Colonic mucosa (tissue), 4 donors: ENCODE data around the gene TMPRSS15. TPM values are rescaled to one million over a fixed set of nuclear protein-coding genes. Genes with fewer than 3 reads are reported as not detected.

Experiments
- DNase-seq: peaks from one replicate; pipeline ENCODE4 v3.0.0-alpha.2; 2020
- H3K27ac ChIP-seq: fragments of 200-600 bp; one replicate; pipeline ENCODE4 v1.8.0; 2021
- H3K27me3 ChIP-seq: fragments of 200-600 bp; one replicate; pipeline ENCODE4 v1.8.0; 2021
- H3K36me3 ChIP-seq: fragments of 200-600 bp; one replicate; pipeline ENCODE4 v1.8.0; 2021
- H3K4me1 ChIP-seq: fragments of 200-600 bp; one replicate; pipeline ENCODE4 v1.8.0; 2021; ENCODE audit warnings: mild to moderate bottlenecking
- H3K4me3 ChIP-seq: fragments of 200-600 bp; one replicate; pipeline ENCODE4 v1.8.0; 2021
- H3K9ac ChIP-seq, 2 donors: one replicate each; pipeline ENCODE4 v1.7.0; 2013; ENCODE audit warnings: control low read depth in 2 of 2, low read depth in 2 of 2, low read length in 2 of 2
- H3K9me3 ChIP-seq: fragments of 200-600 bp; one replicate; pipeline ENCODE4 v1.8.0; 2021
- CTCF ChIP-seq: fragments of 200-600 bp; IDR thresholded peaks from one replicate; pipeline ENCODE4 v1.8.0; 2022; ENCODE audit warnings: antibody characterized with exemption, mild to moderate bottlenecking
- intact Hi-C: fragments of 100-400 bp; cut with DNase I; formaldehyde crosslinking; loops from one replicate; pipeline ENCODE4 v1.14.1; 2022
- total RNA-seq, 2 donors: library from RNA; stranded (reverse); fragmentation: NEBNext Ultra II Directional in 1 of 2; extraction: Animal tissue kit (Norgen Biotek cat#: 25700) in 1 of 2; gene quantifications; one replicate each; pipeline ENCODE4 v1.2.1, GENCODE V29; 2021
- donor health status: healthy.
- donor health status: DM: no; HTN: no; CAD: no.
- donor health status: DM: no; HTN: no; CAD: no.

The TMPRSS15 gene
- total RNA-seq, 2 donors from 2014 or later = not detected

GRCh38 chr21:18370301-18370700 is 33.3 kb downstream of the TMPRSS15 start:
- no peak overlapping the region for H3K27ac ChIP-seq
- H3K9ac ChIP-seq = no peak overlapping the region
- no peaks in the 10 kb centered on the region for H3K36me3 ChIP-seq
- DNase-seq = no peak
- H3K4me1 ChIP-seq = no peaks in the 10 kb centered on the region
- intact Hi-C loops = no loop called here
- no peaks in the 10 kb centered on the region for H3K9me3 ChIP-seq
- H3K4me3 ChIP-seq = no peak overlapping the region
- no peak for TF ChIP-seq CTCF
- no peaks in the 10 kb centered on the region for H3K27me3 ChIP-seq

GRCh38 chr21:18369115-18369514 is 34.5 kb downstream of the TMPRSS15 start:
- no peaks in the 10 kb centered on the region for H3K27me3 ChIP-seq
- no peak for TF ChIP-seq CTCF
- intact Hi-C loops = no loop called here
- DNase-seq = no peak
- no peak overlapping the region for H3K9ac ChIP-seq
- H3K9me3 ChIP-seq = no peaks in the 10 kb centered on the region
- H3K27ac ChIP-seq = no peak overlapping the region
- no peaks in the 10 kb centered on the region for H3K4me1 ChIP-seq
- no peak overlapping the region for H3K4me3 ChIP-seq
- no peaks in the 10 kb centered on the region for H3K36me3 ChIP-seq

GRCh38 chr21:18368205-18368604 is 35.4 kb downstream of the TMPRSS15 start:
- intact Hi-C loops = no loop called here
- Histone ChIP-seq H3K9me3 (no peaks in the 10 kb centered on the region), H3K4me1 (no peaks in the 10 kb centered on the region), H3K36me3 (no peaks in the 10 kb centered on the region), H3K27me3 (no peaks in the 10 kb centered on the region), H3K9ac (no peak overlapping the region), H3K27ac (no peak overlapping the region), H3K4me3 (no peak overlapping the region)
- DNase-seq = no peak
- TF ChIP-seq CTCF = no peak

- Histone ChIP-seq H3K4me1 (no peaks in the 10 kb centered on the region), H3K9ac (no peak overlapping the region), H3K4me3 (no peak overlapping the region), H3K36me3 (no peaks in the 10 kb centered on the region), H3K27ac (no peak overlapping the region), H3K27me3 (no peaks in the 10 kb centered on the region), H3K9me3 (no peaks in the 10 kb centered on the region)
- no peak for DNase-seq
- intact Hi-C loops = no loop called here
- no peak for TF ChIP-seq CTCF
These were observed 46.8 kb downstream of the TMPRSS15 start for GRCh38 chr21:18356801-18357200.

GRCh38 chr21:18354947-18355346 is 48.6 kb downstream of the TMPRSS15 start:
- intact Hi-C loops = no loop called here
- H3K4me3 ChIP-seq = no peak overlapping the region
- H3K9me3 ChIP-seq = no peaks in the 10 kb centered on the region
- no peaks in the 10 kb centered on the region for H3K36me3 ChIP-seq
- H3K4me1 ChIP-seq = no peaks in the 10 kb centered on the region
- no peak overlapping the region for H3K9ac ChIP-seq
- no peak overlapping the region for H3K27ac ChIP-seq
- DNase-seq = no peak
- no peaks in the 10 kb centered on the region for H3K27me3 ChIP-seq
- TF ChIP-seq CTCF = no peak

GRCh38 chr21:18350216-18350615 is 53.4 kb downstream of the TMPRSS15 start:
- Histone ChIP-seq H3K27me3 (no peaks in the 10 kb centered on the region), H3K27ac (no peak overlapping the region), H3K9ac (no peak overlapping the region), H3K36me3 (no peaks in the 10 kb centered on the region), H3K4me3 (no peak overlapping the region), H3K9me3 (no peaks in the 10 kb centered on the region), H3K4me1 (no peaks in the 10 kb centered on the region)
- TF ChIP-seq CTCF = no peak
- no peak for DNase-seq
- intact Hi-C loops = no loop called here
